ENCODE measurements around the gene ARID3A.

GRCh38 chr19:918152-918437, 7.7 kb upstream of the ARID3A start:
- TF ChIP-seq CTCF (CRISPR knock-in tag; IDR thresholded peaks at IDR 0.05) (no peak), ARNTL (CRISPR knock-in tag; IDR thresholded peaks at IDR 0.05) (no peak; the same call in 1 of the 2 replicates), FOSL1 (CRISPR knock-in tag; IDR thresholded peaks at IDR 0.05; ENCODE audit: borderline replicate concordance) (no peak), PBX3 (CRISPR knock-in tag; IDR thresholded peaks at IDR 0.05; ENCODE audit: borderline replicate concordance) (no peak)

Data from HepG2 (cell line).